ENCODE results near the gene SLC66A1.

The SLC66A1 gene

DNA sequence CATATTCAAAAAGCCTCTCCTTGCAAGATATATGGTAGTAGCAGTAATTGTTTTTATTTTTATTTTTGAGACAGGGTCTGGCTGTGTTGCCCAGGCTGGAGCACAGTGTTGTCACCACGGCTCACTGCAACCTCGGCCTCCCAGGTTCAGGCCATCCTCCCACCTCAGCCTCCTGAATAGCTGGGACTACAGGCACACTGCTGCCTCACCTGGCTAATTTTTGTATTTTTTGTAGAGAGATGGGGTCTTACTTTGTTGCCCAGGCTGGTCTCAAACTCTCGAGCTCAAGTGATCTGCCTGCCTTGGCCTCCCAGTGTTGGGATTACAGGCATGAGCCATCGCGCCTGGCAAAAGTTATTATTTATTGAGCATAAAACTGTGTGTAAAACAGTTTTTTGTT lies 38.4 kb downstream of the SLC66A1 start:
- Histone ChIP-seq H3K4me3 (ENCODE audit: low read depth, low read length) (no peak overlapping the region), H3K9me3 (ENCODE audit: severe bottlenecking) (no peaks in the 10 kb centered on the region), H3K27ac (no peak overlapping the region), H3K36me3 (peaks cover 23% of the 10 kb centered on the region), H3K27me3 (ENCODE audit: insufficient read depth, low read depth, severe bottlenecking) (no peaks in the 10 kb centered on the region)
- TF ChIP-seq, protein P1, sequence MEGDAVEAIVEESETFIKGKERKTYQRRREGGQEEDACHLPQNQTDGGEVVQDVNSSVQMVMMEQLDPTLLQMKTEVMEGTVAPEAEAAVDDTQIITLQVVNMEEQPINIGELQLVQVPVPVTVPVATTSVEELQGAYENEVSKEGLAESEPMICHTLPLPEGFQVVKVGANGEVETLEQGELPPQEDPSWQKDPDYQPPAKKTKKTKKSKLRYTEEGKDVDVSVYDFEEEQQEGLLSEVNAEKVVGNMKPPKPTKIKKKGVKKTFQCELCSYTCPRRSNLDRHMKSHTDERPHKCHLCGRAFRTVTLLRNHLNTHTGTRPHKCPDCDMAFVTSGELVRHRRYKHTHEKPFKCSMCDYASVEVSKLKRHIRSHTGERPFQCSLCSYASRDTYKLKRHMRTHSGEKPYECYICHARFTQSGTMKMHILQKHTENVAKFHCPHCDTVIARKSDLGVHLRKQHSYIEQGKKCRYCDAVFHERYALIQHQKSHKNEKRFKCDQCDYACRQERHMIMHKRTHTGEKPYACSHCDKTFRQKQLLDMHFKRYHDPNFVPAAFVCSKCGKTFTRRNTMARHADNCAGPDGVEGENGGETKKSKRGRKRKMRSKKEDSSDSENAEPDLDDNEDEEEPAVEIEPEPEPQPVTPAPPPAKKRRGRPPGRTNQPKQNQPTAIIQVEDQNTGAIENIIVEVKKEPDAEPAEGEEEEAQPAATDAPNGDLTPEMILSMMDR (IDR thresholded peaks at IDR 0.05; ENCODE audit: low read depth, low read length): no peak
- DNase-seq: no peak

DNA sequence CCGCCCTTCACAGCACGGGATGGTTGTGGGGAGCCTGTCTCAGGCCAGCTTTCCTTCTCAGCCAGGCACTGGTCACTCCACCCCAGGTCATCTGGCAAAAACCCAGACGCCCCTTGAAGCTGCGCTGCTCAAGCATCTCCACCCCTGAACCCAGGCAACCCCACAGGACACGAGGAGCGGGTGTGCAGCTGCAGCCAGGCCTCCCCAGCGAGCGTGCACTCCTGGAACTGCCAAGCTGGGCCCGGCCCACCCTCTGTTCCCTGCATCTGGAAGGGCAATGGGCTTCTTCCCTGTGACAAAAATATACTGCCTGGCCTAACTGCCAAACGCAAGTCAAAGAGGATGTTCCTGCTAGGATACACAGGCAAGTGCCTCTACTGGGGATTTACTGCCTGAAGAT lies 39.7 kb downstream of the SLC66A1 start:
- Histone ChIP-seq H3K4me3 (ENCODE audit: low read depth, low read length) (no peak overlapping the region), H3K9me3 (ENCODE audit: severe bottlenecking) (no peaks in the 10 kb centered on the region), H3K27me3 (ENCODE audit: insufficient read depth, low read depth, severe bottlenecking) (no peaks in the 10 kb centered on the region), H3K27ac (no peak overlapping the region), H3K36me3 (peaks cover 33% of the 10 kb centered on the region)
- TF ChIP-seq, protein P1 (IDR thresholded peaks at IDR 0.05; ENCODE audit: low read depth, low read length): no peak
- no peak for DNase-seq

DNA sequence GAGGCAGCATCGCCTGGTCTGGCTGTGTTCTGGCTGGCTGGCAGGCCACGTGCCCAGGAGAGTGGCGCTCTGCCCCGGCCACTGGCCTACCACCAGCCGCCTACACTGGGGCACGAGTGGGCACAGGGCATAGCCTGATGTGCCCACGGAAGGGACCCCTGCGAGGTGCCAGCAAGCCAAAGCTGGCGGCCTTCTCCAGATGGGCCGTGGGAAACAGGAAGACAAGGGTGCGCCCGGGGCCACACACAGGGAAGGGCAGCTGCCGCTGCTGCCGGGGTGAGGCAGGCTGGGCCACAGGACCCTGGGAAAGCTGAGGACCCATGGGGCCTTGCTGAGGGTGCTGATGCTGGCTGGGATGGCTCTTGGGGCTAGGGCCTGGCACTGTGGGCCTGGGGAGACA lies 40.7 kb downstream of the SLC66A1 start:
- H3K27ac ChIP-seq: no peak overlapping the region
- peaks cover 33% of the 10 kb centered on the region for H3K36me3 ChIP-seq
- no peaks in the 10 kb centered on the region for H3K9me3 ChIP-seq (ENCODE audit: severe bottlenecking)
- no peak overlapping the region for H3K4me3 ChIP-seq (ENCODE audit: low read depth, low read length)
- H3K27me3 ChIP-seq (ENCODE audit: insufficient read depth, low read depth, severe bottlenecking): no peaks in the 10 kb centered on the region
- TF ChIP-seq, protein P1 (IDR thresholded peaks at IDR 0.05; ENCODE audit: low read depth, low read length): no peak
- no peak for DNase-seq

DNA sequence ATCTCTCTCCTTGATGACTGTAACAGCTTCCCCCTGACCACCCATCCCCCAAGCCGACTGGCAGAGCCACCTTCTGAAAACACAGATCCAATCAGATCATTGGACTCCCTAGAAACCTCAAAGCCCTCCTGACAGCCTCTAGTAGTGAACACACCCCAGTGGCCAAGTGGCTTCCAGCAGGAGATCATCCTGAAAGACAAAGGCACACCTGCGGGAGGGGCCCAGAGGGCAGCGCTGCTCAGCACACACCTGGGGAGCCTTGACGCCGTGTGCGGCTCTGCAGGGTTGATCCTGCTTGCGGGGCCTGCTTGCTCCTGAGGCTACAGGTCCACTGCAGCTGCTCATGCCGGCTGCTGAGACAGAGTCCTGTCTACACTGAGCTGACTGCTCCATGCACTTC lies 41.5 kb downstream of the SLC66A1 start:
- H3K9me3 ChIP-seq (ENCODE audit: severe bottlenecking): no peaks in the 10 kb centered on the region
- H3K27me3 ChIP-seq (ENCODE audit: insufficient read depth, low read depth, severe bottlenecking): no peaks in the 10 kb centered on the region
- TF ChIP-seq, protein P1 (IDR thresholded peaks at IDR 0.05; ENCODE audit: low read depth, low read length): no peak
- H3K36me3 ChIP-seq: peaks cover 33% of the 10 kb centered on the region
- no peak for DNase-seq
- no peak overlapping the region for H3K27ac ChIP-seq
- no peak overlapping the region for H3K4me3 ChIP-seq (ENCODE audit: low read depth, low read length)

DNA sequence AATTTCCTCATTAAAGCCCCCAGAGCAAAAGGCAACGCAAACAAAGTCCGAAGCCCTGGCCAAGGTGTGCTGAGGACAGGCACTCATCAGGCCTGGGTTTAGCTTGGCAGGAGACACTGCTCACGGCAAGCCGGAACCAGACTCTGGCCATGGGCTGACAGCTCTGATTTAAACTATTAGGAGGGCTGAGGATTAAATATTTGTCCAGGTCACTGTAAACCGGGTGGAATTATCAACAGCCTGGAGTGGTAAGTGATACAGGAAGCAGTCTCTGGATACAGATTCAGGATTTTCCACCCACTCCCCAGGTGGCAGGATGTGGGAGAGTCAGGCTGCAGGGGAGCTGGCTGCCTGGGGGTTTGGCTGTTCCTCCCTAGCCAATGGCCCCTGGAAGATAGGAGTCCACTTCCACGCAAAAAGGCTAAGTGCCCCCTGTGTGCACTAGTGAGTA lies 42.4 kb downstream of the SLC66A1 start:
- no peaks in the 10 kb centered on the region for H3K27me3 ChIP-seq (ENCODE audit: insufficient read depth, low read depth, severe bottlenecking)
- DNase-seq: peak; percentile 69
- no peaks in the 10 kb centered on the region for H3K9me3 ChIP-seq (ENCODE audit: severe bottlenecking)
- H3K36me3 ChIP-seq: peaks cover 31% of the 10 kb centered on the region
- TF ChIP-seq, protein P1 (IDR thresholded peaks at IDR 0.05; ENCODE audit: low read depth, low read length): no peak
- peak overlapping the region; percentile 26; the same call in 1 of the 2 replicates for H3K27ac ChIP-seq
- no peak overlapping the region for H3K4me3 ChIP-seq (ENCODE audit: low read depth, low read length)

DNA sequence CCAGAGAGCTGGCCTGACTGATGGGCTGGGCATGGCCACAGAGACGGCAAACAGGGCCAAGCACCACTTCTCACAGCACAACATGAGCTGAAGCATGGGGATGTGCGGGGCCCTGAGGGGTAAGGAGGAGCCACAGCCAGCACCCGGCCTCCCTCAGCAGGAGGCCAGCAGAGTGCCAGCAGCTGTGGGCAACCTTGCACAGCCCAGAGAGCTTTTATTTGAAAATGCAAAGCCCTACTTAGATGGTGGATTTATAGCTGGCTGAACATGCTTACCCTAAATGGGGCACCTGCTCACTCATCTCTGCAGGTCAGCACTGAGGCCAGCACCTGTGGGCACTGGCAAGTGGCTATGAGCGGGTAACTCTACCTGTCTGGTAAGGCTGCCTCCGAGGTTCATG lies 44.1 kb downstream of the SLC66A1 start:
- H3K36me3 ChIP-seq: peaks cover 30% of the 10 kb centered on the region
- no peak overlapping the region for H3K4me3 ChIP-seq (ENCODE audit: low read depth, low read length)
- H3K27ac ChIP-seq: no peak overlapping the region
- TF ChIP-seq, protein P1 (IDR thresholded peaks at IDR 0.05; ENCODE audit: low read depth, low read length): no peak
- H3K27me3 ChIP-seq (ENCODE audit: insufficient read depth, low read depth, severe bottlenecking): no peaks in the 10 kb centered on the region
- H3K9me3 ChIP-seq (ENCODE audit: severe bottlenecking): no peaks in the 10 kb centered on the region
- no peak for DNase-seq
